ENCODE data around the gene ANKRD12.
"Not testable (repeated sequence)": the region's sequence is repeated elsewhere in the genome, so short reads cannot be mapped to it uniquely, and the experiment has no call there.

ANKRD12 gene

DNA sequence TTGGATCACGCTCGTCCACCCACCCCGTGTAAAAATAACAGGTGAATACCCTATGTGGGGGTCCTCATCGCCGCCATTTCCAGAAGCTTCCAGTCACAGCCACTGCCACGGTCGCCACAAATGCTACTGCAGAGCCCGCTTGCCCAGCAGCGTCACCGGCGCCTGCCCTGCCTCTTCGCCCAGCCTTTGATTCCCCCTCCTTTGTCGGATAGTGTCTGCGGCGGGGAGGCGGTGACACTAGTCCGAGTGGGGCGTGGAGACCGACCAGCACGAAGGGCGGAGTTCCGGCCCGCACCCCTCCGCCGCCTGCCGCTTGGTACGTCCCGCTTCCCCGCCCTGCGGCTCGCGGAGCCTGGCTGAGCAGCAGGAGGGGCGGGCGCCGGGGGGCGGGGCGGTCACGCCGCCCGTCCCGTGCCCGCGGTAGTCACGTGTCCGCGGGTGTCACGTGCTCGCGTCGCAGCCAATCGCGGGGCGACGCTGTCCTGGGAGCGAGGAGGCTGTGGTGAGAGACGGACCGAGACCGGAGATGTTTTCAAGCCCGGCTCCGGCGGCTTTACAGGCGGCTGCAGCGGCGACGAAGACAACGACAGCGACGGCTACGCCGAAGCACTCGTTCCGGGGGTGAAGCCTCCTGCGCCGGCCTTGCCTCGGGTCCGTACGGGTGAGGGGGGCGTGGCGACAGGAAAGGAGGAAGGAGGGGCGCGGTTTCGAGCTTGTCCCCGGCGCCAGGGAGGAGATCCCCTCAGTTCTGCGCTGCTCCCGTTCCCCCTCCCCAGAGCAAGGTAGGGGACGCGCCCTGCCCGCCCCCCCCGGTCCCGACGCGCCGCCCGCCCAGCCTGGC lies at the start of gene ANKRD12:
Gene ANKRD12 (plus strand): TSS at position 467 of the 841 bp plus-strand sequence. CDS start 45,652 bp downstream, outside the sequence.
- intact Hi-C loops (cut with DNase I) = loop anchor here (1.0 to 10.0 kb wide), 3 partner anchors 34 to 432 kb away; partner anchors contain the start of genes MTCL1, NDUFV2 and TWSG1
- peak; percentile 95 to 100 (median 98) for DNase-seq

DNA sequence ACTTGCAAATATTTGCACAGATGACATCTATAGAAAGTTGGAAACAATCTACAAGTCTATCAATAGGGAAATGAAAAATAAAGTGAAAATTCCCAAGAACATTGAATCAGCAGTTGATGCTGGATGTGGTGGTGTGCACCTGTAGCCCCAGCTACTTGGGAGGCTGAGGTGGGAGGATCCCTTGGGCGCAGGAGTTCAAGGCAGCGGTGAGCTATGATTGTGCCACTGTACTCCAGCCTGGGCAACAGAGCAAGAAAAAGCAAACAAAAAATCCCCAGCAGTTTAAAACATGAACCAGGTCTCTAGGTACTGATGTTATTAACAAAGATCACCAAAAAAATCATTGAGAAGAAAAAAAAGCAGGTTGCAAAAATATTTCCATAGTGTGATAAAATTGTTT lies 49.4 kb upstream of the ANKRD12 start:
- intact Hi-C loops (cut with DNase I) = no loop called here
- no peak for DNase-seq

DNA sequence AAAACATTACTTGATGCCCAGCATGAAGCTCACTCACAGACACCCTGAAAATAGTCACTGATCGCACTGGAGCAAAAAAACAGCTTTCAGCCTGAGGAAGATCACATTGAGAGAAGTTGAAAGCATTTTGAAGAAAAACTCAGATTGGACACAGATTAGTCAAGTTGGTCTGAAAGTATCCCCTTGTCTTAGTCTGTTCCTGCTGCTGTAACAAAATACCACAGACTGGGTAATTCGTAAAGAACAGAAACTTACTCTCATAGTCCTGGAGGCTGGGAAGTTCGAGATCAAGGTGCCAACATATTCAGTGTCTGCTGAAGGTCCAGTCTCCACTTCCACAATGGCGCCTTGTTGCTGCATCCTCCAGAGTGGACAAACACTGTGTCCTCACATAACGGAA lies 48.3 kb upstream of the ANKRD12 start:
- no peak for DNase-seq
- intact Hi-C loops (cut with DNase I) = no loop called here

DNA sequence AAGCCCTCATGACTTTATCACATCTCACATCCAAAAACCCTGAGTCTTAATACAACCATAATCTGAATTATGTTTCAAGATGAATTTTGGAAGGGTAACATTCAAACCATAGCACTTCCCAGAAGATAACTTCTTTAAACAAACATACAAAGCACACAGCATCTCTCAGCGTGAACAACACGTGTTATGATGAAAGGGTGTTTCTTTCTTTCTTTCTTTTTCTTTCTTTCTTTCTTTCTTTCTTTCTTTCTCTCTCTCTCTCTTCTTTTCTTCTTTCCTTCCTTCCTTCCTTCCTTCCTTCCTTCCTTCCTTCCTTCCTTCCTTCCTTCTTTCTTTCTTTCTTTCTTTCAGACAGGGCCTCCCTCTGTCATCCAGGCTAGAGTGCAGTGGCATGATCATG lies 47.9 kb upstream of the ANKRD12 start:
- intact Hi-C loops (cut with DNase I); DNase-seq: not testable (repeated sequence)

- no peak for DNase-seq
- intact Hi-C loops (cut with DNase I) = no loop called here
Observed at GRCh38 chr18:9090578-9090977, 46.0 kb upstream of the ANKRD12 start.

DNA sequence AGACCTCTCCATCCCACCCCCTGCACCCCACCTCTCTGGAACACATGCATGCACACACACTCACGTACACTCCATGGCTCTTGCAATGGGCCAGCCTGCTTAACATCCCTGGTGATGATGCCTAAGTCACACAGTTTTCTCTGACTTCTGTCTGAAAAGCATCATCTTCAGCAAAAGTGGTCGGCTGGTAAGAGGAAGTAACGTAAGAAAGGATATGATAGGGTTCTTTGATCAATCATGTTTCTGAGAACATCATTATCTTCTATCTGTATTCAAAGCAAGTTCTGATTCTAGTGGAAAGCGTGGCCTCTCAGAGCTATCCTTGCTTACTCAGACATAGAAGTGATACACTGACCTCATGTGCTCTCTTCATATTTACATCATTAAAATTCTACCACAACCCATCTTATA lies 45.5 kb upstream of the ANKRD12 start:
- intact Hi-C loops (cut with DNase I) = no loop called here
- DNase-seq = no peak

GRCh38 chr18:9092665-9093064 lies 43.9 kb upstream of the ANKRD12 start:
- intact Hi-C loops (cut with DNase I) = no loop called here
- DNase-seq = no peak

GRCh38 chr18:9093109-9093508 lies 43.5 kb upstream of the ANKRD12 start:
- intact Hi-C loops (cut with DNase I) = not testable (repeated sequence)

DNA sequence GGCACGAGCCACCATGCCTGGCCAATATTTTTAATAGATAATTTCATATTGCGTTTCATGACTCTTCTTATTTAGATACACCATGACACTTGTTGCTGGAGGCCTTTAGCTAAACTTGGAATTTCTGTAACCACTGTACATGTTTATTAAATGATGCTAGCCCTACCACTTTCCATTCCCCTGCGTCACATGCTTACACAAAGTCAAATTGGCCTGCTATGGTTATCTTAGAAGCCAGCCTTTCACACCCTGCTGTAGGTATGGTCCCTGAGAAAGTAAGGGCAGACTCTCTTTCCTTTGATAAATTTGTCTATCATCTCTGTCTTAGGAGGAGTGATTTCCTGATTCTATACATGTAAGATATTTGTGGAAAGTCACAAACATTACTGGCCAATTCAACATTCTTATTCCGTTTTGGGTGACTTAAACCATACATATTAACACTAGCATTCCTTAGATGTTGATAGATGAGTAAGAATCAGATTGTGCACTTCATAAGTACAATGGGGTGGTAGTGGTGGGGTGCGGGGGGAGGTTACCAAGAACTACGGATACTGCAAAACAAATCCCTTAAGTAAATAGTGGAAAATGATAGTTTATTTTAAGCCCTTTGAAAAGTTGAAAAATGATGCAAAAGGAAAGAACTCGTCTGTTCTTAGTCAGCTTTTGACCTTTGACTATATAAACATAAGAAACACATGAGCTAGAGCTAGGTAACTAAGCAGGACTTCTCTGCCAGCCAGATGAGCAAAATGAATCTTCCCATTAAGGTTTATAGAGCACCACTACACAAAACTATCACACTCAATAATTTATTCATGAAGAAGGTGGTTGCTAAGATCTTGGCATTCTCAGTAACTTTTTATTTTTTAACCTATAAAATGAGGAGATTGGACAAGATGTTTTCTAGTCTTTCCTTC lies 42.0 kb upstream of the ANKRD12 start:
- intact Hi-C loops (cut with DNase I) = no loop called here

More at GRCh38 chr18:9093109-9093508, 43.5 kb upstream of the ANKRD12 start:
- DNase-seq = not testable (repeated sequence)

DNA sequence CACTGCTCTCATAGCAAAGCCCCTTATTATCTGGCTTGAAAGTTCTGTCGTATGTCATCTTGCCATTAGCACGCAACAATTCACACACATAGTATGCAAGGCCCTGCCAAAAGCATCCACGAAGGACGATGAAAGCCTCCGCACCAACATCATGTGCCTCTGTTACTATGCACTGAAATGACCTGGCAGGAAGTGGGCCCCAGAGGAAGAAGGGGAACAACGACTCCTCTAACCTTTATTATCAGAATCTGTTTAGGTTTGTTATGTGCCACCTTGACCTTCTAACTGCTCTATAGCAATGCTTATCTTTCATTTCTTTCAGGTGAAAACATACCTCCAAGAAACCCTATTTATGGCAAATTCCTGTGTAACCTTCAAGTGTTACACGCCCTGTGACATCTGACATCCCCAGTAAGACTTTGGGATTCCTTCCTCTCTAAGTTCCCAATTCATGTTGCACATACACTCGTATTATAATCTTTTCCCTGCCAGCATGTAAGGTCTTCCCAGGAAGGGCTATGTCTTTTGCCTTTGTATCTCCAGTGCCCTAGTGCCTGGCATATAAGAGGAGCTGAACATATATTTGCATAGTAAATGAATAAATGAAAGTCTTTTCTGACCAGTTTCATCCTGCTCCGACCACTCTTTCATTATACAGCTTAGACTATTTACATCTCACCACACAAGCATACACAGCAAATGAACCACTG lies 41.1 kb upstream of the ANKRD12 start:
- intact Hi-C loops (cut with DNase I) = no loop called here
- no peak for DNase-seq

More for the DNA sequence above, 42.0 kb upstream of the ANKRD12 start:
- DNase-seq = no peak

- DNase-seq = no peak
- intact Hi-C loops (cut with DNase I) = no loop called here
Observed at GRCh38 chr18:9096007-9096371, 40.6 kb upstream of the ANKRD12 start.

GRCh38 chr18:9096685-9097084 lies 39.9 kb upstream of the ANKRD12 start:
- DNase-seq = no peak
- intact Hi-C loops (cut with DNase I) = no loop called here

DNA sequence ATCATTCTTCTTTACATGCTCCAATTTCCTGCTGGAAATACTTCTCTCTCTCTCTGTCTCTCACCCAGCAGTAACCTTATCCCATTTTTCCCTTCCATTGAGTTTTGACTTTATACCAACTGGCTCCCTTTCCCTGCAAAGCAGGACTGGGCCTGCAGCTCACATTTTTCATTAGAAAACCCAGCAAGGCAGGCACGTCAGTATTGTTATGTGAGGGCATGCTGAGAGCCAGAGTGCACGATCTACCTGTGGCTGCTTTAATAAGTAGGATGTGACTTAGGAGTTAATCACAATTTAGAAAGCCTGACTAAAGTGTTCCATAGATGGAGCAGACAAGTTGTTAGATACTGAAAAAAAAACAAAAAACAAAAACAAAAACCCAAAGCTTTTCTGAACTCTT lies 39.2 kb upstream of the ANKRD12 start:
- intact Hi-C loops (cut with DNase I) = no loop called here
- no peak for DNase-seq

DNA sequence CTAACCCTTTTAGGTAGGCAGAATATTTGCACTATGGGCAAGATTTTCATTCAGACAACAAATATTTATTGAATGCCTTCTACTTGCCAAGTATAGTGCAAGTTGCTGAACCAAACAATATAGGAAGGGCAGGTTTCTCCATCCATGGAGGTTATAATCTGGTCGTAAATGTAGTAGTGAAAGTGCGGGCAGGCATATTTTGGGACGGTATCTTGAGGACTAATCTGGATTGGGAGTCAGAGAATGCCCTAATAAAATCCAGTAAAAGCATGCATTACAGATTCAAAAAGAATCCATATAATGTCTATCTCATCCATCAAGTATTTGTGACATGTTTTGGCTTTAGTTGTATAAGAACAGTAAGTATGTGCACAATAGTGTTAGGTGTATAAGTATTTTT lies 35.8 kb upstream of the ANKRD12 start:
- no peak for DNase-seq
- intact Hi-C loops (cut with DNase I) = no loop called here

DNA sequence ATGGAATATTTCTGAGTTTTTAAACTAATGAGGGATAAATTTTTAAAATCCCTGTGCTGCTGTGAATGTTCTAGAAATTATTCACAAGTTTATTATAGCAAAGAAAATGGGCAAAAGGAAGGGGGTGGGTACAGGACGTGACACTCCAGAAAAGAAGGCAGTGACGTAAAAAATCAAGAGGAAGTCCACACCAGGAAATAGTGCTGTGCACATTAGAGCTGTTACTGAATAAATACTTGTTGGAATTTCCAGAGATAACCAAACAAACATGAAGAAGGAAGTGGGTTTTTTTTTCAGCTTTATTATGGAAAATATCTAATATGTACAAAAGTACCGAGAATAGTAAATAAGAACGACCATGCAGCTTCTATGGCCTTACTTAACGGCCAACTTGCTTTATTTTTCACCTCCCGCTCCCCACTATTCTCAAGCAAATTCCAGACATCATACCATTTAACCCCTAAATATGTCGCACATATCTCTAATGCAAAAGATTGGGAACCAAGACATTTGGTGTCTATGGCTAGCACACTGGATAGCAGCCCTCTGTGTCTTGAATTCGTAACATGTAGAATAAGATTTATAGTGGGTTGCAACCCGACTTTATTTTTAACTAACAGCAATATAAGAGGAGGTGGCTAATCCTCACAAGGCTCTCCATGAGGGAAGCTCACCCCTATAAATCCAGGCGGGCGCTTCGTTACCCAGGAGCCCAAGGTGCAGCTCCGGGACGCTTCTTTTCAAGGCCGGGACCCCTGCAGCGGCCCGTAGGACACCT lies 34.7 kb upstream of the ANKRD12 start:
- intact Hi-C loops (cut with DNase I) = loop anchor here (1.0 kb wide), 2 partner anchors 34 to 397 kb away; partner anchors contain the start of genes ANKRD12 and MTCL1
- DNase-seq = no peak

GRCh38 chr18:9102508-9103375 lies 33.8 kb upstream of the ANKRD12 start, which contains the start of gene NDUFV2:
Gene NDUFV2, plus strand, starts transcription at chr18:9102699. Its CDS starts 45 bp downstream, at chr18:9102744.
- intact Hi-C loops (cut with DNase I) = loop anchor here (1.0 kb wide), 2 partner anchors 34 to 397 kb away; partner anchors contain the start of genes ANKRD12 and MTCL1
- peak; percentile 94 to 100 (median 96) for DNase-seq

DNA sequence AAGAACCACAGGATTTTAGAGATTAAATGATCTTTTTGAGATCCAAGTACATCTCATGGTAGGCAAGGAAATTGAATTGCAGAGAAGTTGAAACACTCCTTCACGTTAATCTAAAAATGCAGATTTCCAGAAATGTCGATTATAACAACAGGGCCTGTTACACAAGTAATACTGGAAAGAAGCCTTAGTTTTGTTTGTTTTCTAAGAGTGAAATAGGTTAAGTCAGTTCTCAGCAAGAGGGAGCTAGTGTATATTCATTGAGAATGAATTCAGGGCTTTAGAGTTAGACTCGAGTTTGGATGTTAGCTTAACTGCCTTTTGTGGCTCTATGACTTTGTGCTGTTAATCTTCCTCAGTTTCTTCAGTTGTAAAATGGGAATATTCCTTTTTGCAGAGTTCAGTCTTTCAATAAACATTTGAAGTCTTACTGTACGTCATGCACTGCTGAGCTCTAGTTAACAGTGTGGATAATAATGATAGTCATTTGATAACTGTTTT lies 33.2 kb upstream of the ANKRD12 start:
- intact Hi-C loops (cut with DNase I) = no loop called here
- DNase-seq = no peak

DNA sequence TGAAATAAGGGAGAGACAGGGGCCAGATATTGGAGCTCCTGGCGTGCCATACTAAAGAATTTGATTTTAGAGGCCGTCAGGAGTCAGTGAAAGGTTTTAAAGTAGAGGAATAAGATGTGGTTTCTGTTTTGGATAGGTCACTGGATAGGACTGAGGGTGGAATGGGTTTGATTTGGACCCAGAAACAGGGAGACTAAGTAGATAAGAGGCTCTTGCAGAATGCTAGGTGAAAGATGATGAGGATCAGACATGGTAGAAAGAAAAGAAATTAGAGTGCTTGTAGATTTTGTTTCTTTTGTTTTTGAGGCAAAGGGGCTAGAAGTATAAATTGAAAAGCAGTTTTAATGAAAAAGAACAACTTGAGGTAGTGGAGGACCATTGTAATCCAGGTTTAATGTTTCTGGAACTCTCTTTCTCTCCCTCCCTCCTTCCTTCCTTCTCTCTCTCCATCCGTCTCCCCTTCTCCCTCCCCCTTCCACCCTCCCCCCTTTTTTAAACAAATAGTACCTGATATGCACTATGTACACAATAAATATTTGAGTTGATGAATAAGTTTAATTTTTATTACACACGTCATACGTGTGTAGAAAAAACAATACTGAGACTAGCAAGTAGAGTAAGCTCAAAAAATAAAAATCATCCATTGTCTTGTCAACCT lies 32.2 kb upstream of the ANKRD12 start:
- DNase-seq = no peak
- intact Hi-C loops (cut with DNase I) = no loop called here
